Neutrophil (primary cell): ENCODE results near the gene CDK17.
A peak's percentile ranks its signal among the peaks of the same experiment; 100 is the strongest.

Experiments
- H3K27ac ChIP-seq: fragments of 200-600 bp; sonication (generic); 2 replicates; pipeline ENCODE4 v1.5.1; 2016; ENCODE audit warnings: mild to moderate bottlenecking, moderate library complexity
- H3K27me3 ChIP-seq: fragments of 200-600 bp; sonication (generic); 2 replicates; pipeline ENCODE4 v1.6.0; 2016; ENCODE audit warnings: mild to moderate bottlenecking
- H3K36me3 ChIP-seq: fragments of 200-600 bp; sonication (generic); 2 replicates; pipeline ENCODE4 v1.5.1; 2017
- H3K4me1 ChIP-seq, 2 experiments: fragments of 200-600 bp in 1 of 2; sonication (generic) in 1 of 2; 1 replicate in 1 of 2; 2 replicates in 1 of 2; pipeline versions ENCODE4 v1.5.1 to v1.6.1; 2013 to 2016; ENCODE audit warnings: low read depth in 1 of 2, low read length in 1 of 2, mild to moderate bottlenecking in 1 of 2, moderate library complexity in 1 of 2; ENCODE audit not compliant: control insufficient read depth in 1 of 2, insufficient read depth in 1 of 2
- H3K4me3 ChIP-seq, 2 experiments: fragments of 200-600 bp in 1 of 2; sonication (generic) in 1 of 2; 1 replicate in 1 of 2; 2 replicates in 1 of 2; pipeline ENCODE4 v1.5.1; 2013 to 2016; ENCODE audit warnings: low read depth in 1 of 2, low read length in 1 of 2, mild to moderate bottlenecking in 1 of 2, moderate library complexity in 1 of 2
- H3K9me3 ChIP-seq: fragments of 200-600 bp; sonication (generic); 2 replicates; pipeline ENCODE4 v1.5.1; 2016
- TF ChIP-seq, protein P1 (sequence below): fragments of 200-600 bp; sonication (generic); IDR thresholded peaks from 2 replicates; pipeline ENCODE4 v1.5.1; 2016; ENCODE audit warnings: antibody characterized with exemption

CDK17 gene

DNA sequence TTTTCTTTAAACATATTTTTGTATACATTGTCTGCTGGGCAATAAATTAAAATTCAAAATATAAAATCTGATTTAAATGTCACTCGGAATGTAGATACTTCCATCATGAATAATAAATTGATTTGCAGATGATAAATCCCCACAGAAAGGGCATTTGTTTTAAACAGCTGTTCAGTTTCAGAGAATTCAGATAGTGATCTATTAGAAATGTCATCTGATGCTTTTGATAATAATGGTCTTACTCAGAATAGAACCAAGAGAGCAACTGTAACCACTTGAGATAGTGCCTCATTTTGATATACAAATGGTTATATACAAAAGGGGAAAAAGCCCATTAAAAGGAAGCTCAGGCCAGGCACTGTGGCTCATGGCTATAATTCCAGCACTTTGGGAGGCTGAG is 43.4 kb downstream of the CDK17 start:
- peaks cover 17 to 24% of the 10 kb centered on the region in 2 experiments for H3K4me1 ChIP-seq
- H3K4me3 ChIP-seq = no peak overlapping the region
- TF ChIP-seq, protein P1, sequence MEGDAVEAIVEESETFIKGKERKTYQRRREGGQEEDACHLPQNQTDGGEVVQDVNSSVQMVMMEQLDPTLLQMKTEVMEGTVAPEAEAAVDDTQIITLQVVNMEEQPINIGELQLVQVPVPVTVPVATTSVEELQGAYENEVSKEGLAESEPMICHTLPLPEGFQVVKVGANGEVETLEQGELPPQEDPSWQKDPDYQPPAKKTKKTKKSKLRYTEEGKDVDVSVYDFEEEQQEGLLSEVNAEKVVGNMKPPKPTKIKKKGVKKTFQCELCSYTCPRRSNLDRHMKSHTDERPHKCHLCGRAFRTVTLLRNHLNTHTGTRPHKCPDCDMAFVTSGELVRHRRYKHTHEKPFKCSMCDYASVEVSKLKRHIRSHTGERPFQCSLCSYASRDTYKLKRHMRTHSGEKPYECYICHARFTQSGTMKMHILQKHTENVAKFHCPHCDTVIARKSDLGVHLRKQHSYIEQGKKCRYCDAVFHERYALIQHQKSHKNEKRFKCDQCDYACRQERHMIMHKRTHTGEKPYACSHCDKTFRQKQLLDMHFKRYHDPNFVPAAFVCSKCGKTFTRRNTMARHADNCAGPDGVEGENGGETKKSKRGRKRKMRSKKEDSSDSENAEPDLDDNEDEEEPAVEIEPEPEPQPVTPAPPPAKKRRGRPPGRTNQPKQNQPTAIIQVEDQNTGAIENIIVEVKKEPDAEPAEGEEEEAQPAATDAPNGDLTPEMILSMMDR = no peak
- H3K27ac ChIP-seq = no peak overlapping the region
- H3K27me3 ChIP-seq = no peaks in the 10 kb centered on the region
- no peaks in the 10 kb centered on the region for H3K36me3 ChIP-seq
- H3K9me3 ChIP-seq = no peaks in the 10 kb centered on the region

DNA sequence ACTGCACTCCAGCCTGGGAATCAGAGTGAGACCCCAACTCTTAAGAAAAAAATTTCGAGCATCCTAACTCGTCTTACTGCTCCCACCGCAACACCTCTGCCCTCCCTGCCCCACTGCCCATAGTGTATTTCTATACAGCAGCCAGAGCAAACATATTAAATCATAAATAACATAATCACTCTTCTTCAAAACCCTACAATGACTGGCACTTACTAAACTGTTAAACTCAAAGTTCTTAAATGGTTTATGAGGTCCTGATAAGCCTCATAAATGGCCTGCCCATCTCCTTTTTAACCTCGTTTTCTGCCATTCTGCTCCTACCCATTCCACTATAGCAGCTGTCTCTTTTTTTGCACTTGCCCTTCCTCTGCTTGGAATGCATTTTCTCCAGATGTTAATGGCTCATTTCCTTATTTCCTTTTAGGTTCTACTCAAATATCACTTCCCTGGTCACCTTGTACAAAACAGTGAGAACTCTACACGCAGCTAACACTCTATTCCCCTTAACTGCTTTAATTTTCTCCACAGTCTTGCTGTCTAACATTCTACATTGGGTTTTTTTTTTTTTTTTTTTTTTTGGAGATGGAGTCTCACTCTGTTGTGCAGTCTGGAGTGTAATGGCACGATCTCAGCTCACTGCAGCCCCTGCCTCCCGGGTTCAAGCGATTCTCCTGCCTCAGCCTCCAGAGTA is 45.2 kb downstream of the CDK17 start:
- Histone ChIP-seq H3K36me3 (no peaks in the 10 kb centered on the region), H3K4me3 (no peak overlapping the region), H3K9me3 (no peaks in the 10 kb centered on the region), H3K27ac (no peak overlapping the region), H3K4me1 (peaks cover 28 to 32% of the 10 kb centered on the region in 2 experiments), H3K27me3 (no peaks in the 10 kb centered on the region)
- TF ChIP-seq, protein P1 = no peak

DNA sequence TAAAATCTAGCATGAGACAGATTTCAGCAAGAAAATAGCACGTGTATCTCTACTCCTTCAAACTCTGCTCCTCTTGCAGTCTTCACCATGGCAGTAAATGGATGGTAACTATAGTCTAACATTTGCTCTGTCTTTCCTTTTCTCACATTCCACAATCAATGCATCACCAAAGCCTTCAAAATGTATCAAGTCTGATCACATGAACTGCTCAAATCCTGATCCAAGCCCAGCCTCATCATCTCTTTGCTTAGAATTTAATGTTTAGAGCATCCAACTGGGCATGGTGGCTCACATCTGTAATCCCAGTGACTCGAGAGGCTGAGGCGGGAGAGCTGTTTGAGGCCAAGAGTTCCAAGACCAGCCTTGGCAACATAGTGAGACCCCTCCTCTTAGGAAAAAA is 45.9 kb downstream of the CDK17 start:
- Histone ChIP-seq H3K4me1 (peaks cover 34 to 38% of the 10 kb centered on the region in 2 experiments), H3K27ac (peak overlapping the region; percentile 33), H3K36me3 (no peaks in the 10 kb centered on the region), H3K4me3 (no peak overlapping the region), H3K9me3 (no peaks in the 10 kb centered on the region), H3K27me3 (no peaks in the 10 kb centered on the region)
- TF ChIP-seq, protein P1 = no peak

DNA sequence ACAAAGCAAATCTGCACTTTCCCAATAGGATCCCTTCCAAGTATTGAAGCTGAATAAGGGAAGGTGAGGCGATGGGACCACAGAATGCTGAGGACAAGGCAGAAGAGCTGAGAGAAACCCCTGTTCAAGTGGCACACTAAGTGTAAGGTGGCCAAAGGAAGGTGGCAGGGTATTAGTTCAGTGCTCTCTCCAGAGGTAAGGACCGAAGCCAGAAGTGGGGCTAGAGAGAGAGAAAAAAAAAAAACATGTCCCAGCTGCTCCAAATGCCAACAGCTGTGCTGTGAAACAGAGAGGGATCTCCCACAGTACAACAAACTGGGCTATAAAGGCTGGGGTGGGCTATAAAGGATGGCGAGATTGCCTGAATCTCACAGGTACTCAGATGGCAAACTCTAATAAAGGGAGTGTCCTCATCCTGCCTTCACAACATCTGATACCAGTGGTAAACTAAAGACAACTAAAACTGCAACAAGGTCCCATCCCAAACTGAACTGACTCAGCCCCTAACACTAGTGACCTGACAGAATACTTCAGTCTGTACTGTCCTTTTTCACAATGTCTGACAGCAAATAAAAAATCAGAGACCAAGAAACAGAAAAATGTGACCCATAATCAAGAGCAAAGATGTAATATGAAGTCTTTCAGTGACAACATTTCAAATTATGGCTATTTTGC is 47.9 kb downstream of the CDK17 start:
- Histone ChIP-seq H3K4me1 (peaks cover 34 to 39% of the 10 kb centered on the region in 2 experiments), H3K4me3 (no peak overlapping the region)

DNA sequence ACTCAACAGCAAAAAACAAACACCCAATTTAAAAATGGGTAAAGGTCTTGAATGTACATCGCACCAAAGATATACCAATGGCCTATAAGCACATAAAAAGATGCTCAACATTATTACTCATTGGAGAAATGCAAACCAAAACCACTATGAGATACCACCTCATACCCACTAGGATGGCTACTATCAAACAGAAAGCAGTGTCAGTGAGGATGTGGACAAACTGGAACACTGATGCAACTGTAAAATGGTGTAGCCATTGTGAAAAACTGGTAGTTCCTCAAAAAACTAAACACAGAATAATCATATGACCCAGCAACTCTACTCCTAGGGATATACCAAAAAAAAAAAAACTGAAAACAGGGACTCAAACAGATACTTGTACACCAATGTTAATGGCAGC is 49.3 kb downstream of the CDK17 start:
- Histone ChIP-seq H3K27ac (peak overlapping the region; percentile 73), H3K9me3 (no peaks in the 10 kb centered on the region)

More for the DNA sequence above, 47.9 kb downstream of the CDK17 start:
- TF ChIP-seq, protein P1 = no peak
- H3K27ac ChIP-seq = peak overlapping the region; percentile 73
- H3K27me3 ChIP-seq = no peaks in the 10 kb centered on the region
- H3K36me3 ChIP-seq = no peaks in the 10 kb centered on the region
- H3K9me3 ChIP-seq = no peaks in the 10 kb centered on the region

More for the DNA sequence above, 49.3 kb downstream of the CDK17 start:
- TF ChIP-seq, protein P1 = no peak
- H3K36me3 ChIP-seq = no peaks in the 10 kb centered on the region
- H3K4me3 ChIP-seq = no peak overlapping the region
- peaks cover 44 to 47% of the 10 kb centered on the region in 2 experiments for H3K4me1 ChIP-seq
- no peaks in the 10 kb centered on the region for H3K27me3 ChIP-seq
